Fibroblast of pulmonary artery (primary cell): Measurements from ENCODE around the gene HNRNPAB.
"Not testable (repeated sequence)": the region's sequence is repeated elsewhere in the genome, so short reads cannot be mapped to it uniquely, and the experiment has no call there.

Experiments used
- DNase-seq: peaks from one replicate; pipeline ENCODE4 v3.0.0-alpha.2; 2010; ENCODE audit warnings: low read depth
- H3K4me3 ChIP-seq: replicated peaks from 2 replicates; pipeline ENCODE4 v1.5.1; 2011; ENCODE audit warnings: low read depth, mild to moderate bottlenecking, control low read depth, low read length, moderate library complexity
- TF ChIP-seq, protein P1 (sequence below): IDR thresholded peaks from 2 replicates; pipeline ENCODE4 v1.5.1; 2011; ENCODE audit warnings: mild to moderate bottlenecking, control low read depth, low read length, inconsistent platforms; ENCODE audit errors: missing control alignments

The HNRNPAB gene

DNA sequence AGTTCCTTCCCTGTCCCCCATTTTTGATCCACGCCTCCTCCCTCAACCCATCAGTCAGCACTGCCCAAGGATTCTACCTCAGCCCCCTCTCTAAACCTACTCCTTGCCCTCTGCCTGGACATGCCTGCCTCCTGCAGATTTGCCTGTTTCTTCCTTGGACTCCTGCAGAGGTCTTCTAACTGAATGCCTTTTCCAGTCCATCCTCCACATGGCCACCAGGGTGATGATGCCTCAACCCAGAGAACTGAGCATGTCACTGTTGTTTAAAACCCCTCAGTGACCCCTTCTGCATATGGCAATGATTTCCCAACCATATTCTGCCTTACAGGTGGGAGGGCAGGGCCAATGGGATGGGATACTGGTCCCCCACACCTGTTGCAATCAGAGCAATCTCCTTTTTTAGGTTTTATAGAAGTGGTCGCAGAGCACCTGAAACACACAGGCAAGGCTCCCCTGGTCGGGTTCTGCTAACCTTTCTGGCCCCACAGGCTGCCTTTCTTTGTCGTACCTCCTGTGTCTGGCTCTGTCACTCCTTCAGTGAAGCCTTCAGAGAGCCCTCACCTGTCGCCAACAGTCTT is 19.0 kb downstream of the HNRNPAB start:
- DNase-seq, result no peak
- no peak overlapping the region for H3K4me3 ChIP-seq
- TF ChIP-seq, protein P1, sequence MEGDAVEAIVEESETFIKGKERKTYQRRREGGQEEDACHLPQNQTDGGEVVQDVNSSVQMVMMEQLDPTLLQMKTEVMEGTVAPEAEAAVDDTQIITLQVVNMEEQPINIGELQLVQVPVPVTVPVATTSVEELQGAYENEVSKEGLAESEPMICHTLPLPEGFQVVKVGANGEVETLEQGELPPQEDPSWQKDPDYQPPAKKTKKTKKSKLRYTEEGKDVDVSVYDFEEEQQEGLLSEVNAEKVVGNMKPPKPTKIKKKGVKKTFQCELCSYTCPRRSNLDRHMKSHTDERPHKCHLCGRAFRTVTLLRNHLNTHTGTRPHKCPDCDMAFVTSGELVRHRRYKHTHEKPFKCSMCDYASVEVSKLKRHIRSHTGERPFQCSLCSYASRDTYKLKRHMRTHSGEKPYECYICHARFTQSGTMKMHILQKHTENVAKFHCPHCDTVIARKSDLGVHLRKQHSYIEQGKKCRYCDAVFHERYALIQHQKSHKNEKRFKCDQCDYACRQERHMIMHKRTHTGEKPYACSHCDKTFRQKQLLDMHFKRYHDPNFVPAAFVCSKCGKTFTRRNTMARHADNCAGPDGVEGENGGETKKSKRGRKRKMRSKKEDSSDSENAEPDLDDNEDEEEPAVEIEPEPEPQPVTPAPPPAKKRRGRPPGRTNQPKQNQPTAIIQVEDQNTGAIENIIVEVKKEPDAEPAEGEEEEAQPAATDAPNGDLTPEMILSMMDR, result no peak

DNA sequence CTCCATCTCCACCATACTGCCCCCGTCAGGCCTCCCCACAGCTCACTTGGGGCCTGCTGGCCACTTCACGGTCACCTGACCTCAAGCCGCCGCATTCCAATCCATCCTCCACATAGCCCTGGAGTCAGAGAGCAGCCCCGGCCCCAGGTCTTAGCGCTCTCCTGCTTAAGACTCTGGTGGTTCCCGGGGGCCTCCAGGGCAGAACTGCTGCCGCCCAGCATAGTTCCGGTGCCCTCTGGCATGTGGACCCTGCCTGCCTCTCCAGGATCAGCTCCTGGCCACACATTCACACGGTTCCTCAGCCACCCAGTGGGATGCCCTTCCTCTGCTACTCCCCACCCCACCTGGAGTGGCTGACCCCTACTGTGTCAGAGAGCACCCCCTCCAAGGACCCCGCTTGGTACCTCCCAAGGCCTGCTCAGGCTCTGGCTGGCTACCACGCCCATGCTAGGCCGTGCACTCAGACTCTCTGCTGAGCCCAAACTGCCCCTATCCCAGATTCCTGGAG is 19.5 kb downstream of the HNRNPAB start:
- no peak for DNase-seq
- TF ChIP-seq, protein P1, result no peak
- no peak overlapping the region for H3K4me3 ChIP-seq

DNA sequence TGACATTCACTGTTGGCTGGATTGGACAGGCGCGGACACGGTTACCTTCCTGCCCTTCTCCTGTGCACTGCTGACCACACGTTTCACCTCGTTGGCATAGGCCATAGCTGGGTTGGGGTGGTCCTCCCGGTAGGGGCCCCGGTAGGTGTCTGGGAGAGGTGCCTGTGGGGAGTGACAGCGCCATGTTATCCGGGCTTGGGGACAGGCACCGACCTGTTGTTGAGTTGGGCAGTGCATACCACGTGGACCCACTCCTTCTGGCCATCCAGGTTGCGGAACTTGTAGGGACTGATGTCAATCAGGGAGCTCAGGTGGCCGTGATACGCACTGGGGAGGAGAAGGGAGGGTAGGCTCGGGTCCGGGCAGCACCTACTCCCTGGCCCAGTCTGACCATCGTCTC is 20.1 kb downstream of the HNRNPAB start:
- TF ChIP-seq, protein P1, result no peak
- no peak overlapping the region for H3K4me3 ChIP-seq
- no peak for DNase-seq

DNA sequence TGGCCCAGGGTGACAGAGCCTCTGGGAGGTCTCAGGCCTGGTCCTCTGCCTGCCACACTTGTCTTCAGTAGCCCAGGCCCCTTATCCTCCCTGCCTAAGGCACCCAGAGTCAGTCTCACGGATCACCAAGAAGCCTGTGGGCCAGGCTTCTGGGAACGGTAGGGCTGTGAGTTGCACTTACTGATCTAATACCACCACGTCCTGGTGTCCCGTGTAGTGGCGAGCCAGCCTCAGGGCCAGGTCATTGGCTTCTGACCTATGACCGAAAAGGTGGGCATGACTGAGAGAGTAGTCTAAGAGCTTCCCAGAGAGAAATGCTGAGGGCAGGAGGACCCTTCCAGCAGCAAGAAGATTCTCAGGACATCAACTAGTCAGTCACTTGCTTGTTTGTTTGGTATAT is 20.8 kb downstream of the HNRNPAB start:
- TF ChIP-seq, protein P1, result no peak
- DNase-seq, result no peak
- no peak overlapping the region for H3K4me3 ChIP-seq

DNA sequence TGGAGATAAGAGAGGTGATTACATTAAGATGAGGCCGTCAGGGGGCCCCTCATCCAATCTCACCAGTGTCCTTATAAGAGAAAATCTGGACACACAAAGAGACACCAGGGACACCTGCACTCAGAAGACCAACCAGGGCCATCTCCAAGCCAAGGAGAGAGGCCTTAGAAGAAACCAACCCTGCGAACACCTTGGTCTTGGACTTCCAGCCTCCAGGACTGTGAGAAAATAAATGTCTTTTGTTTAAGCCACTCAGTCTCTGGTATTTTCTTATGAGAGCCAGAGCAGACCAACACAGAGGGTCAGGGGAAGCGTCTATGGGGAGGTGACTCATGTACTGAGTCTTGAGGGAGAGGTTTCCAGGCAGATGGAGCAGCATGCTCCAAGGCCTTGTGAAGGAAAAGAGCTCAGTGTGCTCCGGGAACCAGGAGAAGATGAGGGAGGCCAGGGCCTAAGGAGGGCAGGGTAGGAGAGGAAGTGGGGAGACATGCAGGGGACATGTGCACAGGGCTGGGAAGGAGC is 22.9 kb downstream of the HNRNPAB start:
- TF ChIP-seq, protein P1, result no peak
- no peak overlapping the region for H3K4me3 ChIP-seq
- DNase-seq, result peak; percentile 48

DNA sequence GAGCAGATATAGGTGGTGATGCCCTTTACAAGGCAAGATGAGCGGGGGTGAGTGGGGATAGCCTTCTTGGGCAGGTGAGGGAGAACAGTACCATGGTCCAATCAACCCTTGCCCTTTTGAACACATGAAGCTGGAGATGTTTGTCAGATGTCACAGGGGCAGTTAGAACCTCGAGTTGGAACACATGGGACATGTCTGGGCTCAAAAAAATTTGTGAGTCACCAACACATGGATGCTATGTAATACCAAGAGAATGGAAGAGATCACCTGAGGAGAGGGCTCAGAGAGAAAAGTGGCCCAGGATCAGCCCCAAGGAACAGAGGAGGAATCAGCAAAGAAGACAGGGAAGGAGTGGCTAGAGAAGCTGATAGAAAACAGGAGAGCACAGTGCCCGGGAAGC is 23.6 kb downstream of the HNRNPAB start:
- no peak overlapping the region for H3K4me3 ChIP-seq
- TF ChIP-seq, protein P1, result no peak
- no peak for DNase-seq

DNA sequence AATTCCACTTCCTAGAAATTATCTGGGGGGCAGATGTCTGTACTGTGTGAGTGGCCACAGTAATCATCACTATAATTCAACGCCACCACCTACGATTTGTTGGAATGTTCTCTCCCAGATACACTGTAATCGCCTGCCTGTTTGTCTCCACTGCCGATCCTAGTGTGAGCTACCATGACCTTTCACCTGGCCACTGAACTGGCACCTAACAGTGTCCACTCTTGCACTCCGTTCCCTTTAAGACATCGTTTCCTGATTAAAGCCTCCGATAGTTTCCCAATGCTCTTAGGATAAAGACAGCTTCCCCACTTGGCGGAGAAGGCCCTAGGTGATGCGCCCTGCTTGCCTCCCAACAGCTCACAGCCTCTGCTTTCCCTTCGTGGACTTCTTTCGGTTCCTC is 24.3 kb downstream of the HNRNPAB start:
- TF ChIP-seq, protein P1, result no peak
- no peak overlapping the region for H3K4me3 ChIP-seq
- DNase-seq, result no peak

DNA sequence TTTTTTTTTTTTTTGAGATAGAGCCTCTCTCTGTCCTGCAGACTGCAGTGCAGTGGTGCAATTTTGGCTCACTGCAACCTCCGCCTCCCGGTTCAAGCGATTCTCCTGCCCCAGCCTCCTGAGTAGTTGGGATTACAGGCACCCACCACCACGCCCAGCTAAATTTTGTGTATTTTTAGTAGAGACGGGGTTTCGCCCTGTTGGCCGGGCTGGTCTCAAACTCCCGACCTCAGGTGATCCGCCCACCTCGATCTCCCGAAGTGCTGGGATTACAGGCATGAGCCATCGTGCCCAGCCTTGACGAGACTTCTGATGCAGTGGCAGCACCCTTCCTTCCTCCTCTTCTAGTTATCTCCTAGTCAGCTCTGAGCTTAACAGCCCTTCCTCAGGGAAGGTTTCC is 24.8 kb downstream of the HNRNPAB start:
- not testable (repeated sequence) for H3K4me3 ChIP-seq, DNase-seq
